ENCODE results near the gene ST8SIA4. TPM values are rescaled to one million over a fixed set of nuclear protein-coding genes. Genes with fewer than 3 reads are reported as not detected.
A peak's percentile ranks its signal among the peaks of the same experiment; 100 is the strongest.

ST8SIA4 gene
- polyA plus RNA-seq, 6 donors from 2014 or later = 15.3 to 29.7 (median 22.0) TPM

GRCh38 chr5:100858987-100859545 lies 44.0 kb downstream of the ST8SIA4 start:
- H3K9me3 Mint-ChIP-seq = no peaks in the 10 kb centered on the region
- H3K4me1 Mint-ChIP-seq = peaks cover 30 to 42% (median 41%) of the 10 kb centered on the region in 3 donors
- no peaks in the 10 kb centered on the region for H3K27me3 Mint-ChIP-seq
- DNase-seq (no peak), ATAC-seq (ENCODE audit: low read depth in 2 of 2) (no peak)
- no peak overlapping the region for H3K4me3 Mint-ChIP-seq
- peaks cover 14 to 16% of the 10 kb centered on the region in 2 donors for H3K36me3 Mint-ChIP-seq
- peak overlapping the region in 2 of 6 donors; percentile 3 to 7 for H3K27ac Mint-ChIP-seq

GRCh38 chr5:100856462-100856861 lies 46.6 kb downstream of the ST8SIA4 start:
- DNase-seq = no peak
- Mint-ChIP-seq H3K4me1 (peaks cover 32 to 57% (median 47%) of the 10 kb centered on the region in 3 donors), H3K4me3 (peak overlapping the region in 3 of 8 donors; percentile 36 to 63 (median 61)), H3K36me3 (peaks cover 8 to 9% of the 10 kb centered on the region in 2 donors), H3K27ac (peak overlapping the region in 4 of 6 donors; percentile 36 to 83 (median 73)), H3K9me3 (no peaks in the 10 kb centered on the region), H3K27me3 (no peaks in the 10 kb centered on the region)
- no peak for ATAC-seq (ENCODE audit: low read depth in 2 of 2)

- H3K36me3 Mint-ChIP-seq = peaks cover 8 to 9% of the 10 kb centered on the region in 2 donors
- no peak for DNase-seq
- H3K27ac Mint-ChIP-seq = peak overlapping the region in 4 of 6 donors; percentile 36 to 83 (median 72)
- peaks cover 27 to 57% (median 42%) of the 10 kb centered on the region in 3 donors for H3K4me1 Mint-ChIP-seq
- H3K4me3 Mint-ChIP-seq = peak overlapping the region in 3 of 8 donors; percentile 36 to 63 (median 61)
- ATAC-seq (ENCODE audit: low read depth in 2 of 2) = no peak
- H3K27me3 Mint-ChIP-seq = no peaks in the 10 kb centered on the region
- H3K9me3 Mint-ChIP-seq = no peaks in the 10 kb centered on the region
Observed at GRCh38 chr5:100855937-100856430, 47.1 kb downstream of the ST8SIA4 start.

GRCh38 chr5:100855295-100855694 lies 47.8 kb downstream of the ST8SIA4 start:
- ATAC-seq (ENCODE audit: low read depth in 2 of 2) (no peak), DNase-seq (no peak)
- no peaks in the 10 kb centered on the region for H3K9me3 Mint-ChIP-seq
- H3K36me3 Mint-ChIP-seq = peaks cover 8 to 9% of the 10 kb centered on the region in 2 donors
- peaks cover 27 to 57% (median 40%) of the 10 kb centered on the region in 3 donors for H3K4me1 Mint-ChIP-seq
- no peaks in the 10 kb centered on the region for H3K27me3 Mint-ChIP-seq
- peak overlapping the region in 4 of 6 donors; percentile 35 to 83 (median 56) for H3K27ac Mint-ChIP-seq
- H3K4me3 Mint-ChIP-seq = peak overlapping the region in 3 of 8 donors; percentile 13 to 55 (median 28)

GRCh38 chr5:100854591-100854990 lies 48.5 kb downstream of the ST8SIA4 start:
- no peak for ATAC-seq (ENCODE audit: low read depth in 2 of 2)
- DNase-seq = no peak
- H3K4me1 Mint-ChIP-seq = peaks cover 27 to 58% (median 36%) of the 10 kb centered on the region in 3 donors
- peak overlapping the region in 5 of 6 donors; percentile 8 to 93 (median 76) for H3K27ac Mint-ChIP-seq
- no peaks in the 10 kb centered on the region for H3K27me3 Mint-ChIP-seq
- H3K4me3 Mint-ChIP-seq = peak overlapping the region in 4 of 8 donors; percentile 13 to 55 (median 48)
- H3K9me3 Mint-ChIP-seq = no peaks in the 10 kb centered on the region
- peaks cover 8 to 9% of the 10 kb centered on the region in 2 donors for H3K36me3 Mint-ChIP-seq

- H3K9me3 Mint-ChIP-seq = no peaks in the 10 kb centered on the region
- ATAC-seq (ENCODE audit: low read depth in 2 of 2) (no peak), DNase-seq (no peak)
- no peaks in the 10 kb centered on the region for H3K27me3 Mint-ChIP-seq
- peak overlapping the region in 5 of 6 donors; percentile 24 to 93 (median 83) for H3K27ac Mint-ChIP-seq
- peaks cover 8 to 9% of the 10 kb centered on the region in 2 donors for H3K36me3 Mint-ChIP-seq
- peak overlapping the region in 4 of 8 donors; percentile 55 to 85 (median 67) for H3K4me3 Mint-ChIP-seq
- H3K4me1 Mint-ChIP-seq = peaks cover 27 to 59% (median 36%) of the 10 kb centered on the region in 3 donors
Observed at GRCh38 chr5:100853582-100853981, 49.5 kb downstream of the ST8SIA4 start.

- Mint-ChIP-seq H3K27ac (peak overlapping the region; percentile 7 to 93 (median 79)), H3K36me3 (peaks cover 8 to 9% of the 10 kb centered on the region in 2 donors), H3K27me3 (no peaks in the 10 kb centered on the region), H3K4me1 (peaks cover 27 to 56% (median 36%) of the 10 kb centered on the region in 3 donors), H3K9me3 (no peaks in the 10 kb centered on the region), H3K4me3 (peak overlapping the region; percentile 8 to 85 (median 63))
- DNase-seq (peak; percentile 67), ATAC-seq (ENCODE audit: low read depth in 2 of 2) (peak; percentile 97 to 98)
Observed at GRCh38 chr5:100852988-100853449, 50.1 kb downstream of the ST8SIA4 start.

GRCh38 chr5:100852051-100852450 lies 51.0 kb downstream of the ST8SIA4 start:
- no peak overlapping the region for H3K4me3 Mint-ChIP-seq
- peaks cover 27 to 58% (median 36%) of the 10 kb centered on the region in 3 donors for H3K4me1 Mint-ChIP-seq
- no peaks in the 10 kb centered on the region for H3K9me3 Mint-ChIP-seq
- peak overlapping the region in 1 of 6 donors; percentile 83 for H3K27ac Mint-ChIP-seq
- DNase-seq = no peak
- no peak for ATAC-seq (ENCODE audit: low read depth in 2 of 2)
- H3K27me3 Mint-ChIP-seq = no peaks in the 10 kb centered on the region
- H3K36me3 Mint-ChIP-seq = peaks cover 8 to 9% of the 10 kb centered on the region in 2 donors

GRCh38 chr5:100846772-100847171 lies 56.3 kb downstream of the ST8SIA4 start:
- H3K4me3 Mint-ChIP-seq = no peak overlapping the region
- peak overlapping the region in 1 of 6 donors; percentile 11 for H3K27ac Mint-ChIP-seq
- no peaks in the 10 kb centered on the region for H3K9me3 Mint-ChIP-seq
- no peak for DNase-seq
- peaks cover 14 to 30% (median 26%) of the 10 kb centered on the region in 3 donors for H3K4me1 Mint-ChIP-seq
- H3K27me3 Mint-ChIP-seq = no peaks in the 10 kb centered on the region
- H3K36me3 Mint-ChIP-seq = no peaks in the 10 kb centered on the region
- no peak for ATAC-seq (ENCODE audit: low read depth in 2 of 2)

GRCh38 chr5:100842080-100842479 lies 61.0 kb downstream of the ST8SIA4 start:
- peak overlapping the region in 1 of 6 donors; percentile 87 for H3K27ac Mint-ChIP-seq
- H3K4me3 Mint-ChIP-seq = peak overlapping the region in 1 of 8 donors; percentile 66
- ATAC-seq (ENCODE audit: low read depth in 2 of 2) = no peak
- H3K36me3 Mint-ChIP-seq = peaks cover 0 to 5% of the 10 kb centered on the region in 2 donors
- DNase-seq = no peak
- H3K9me3 Mint-ChIP-seq = no peaks in the 10 kb centered on the region
- no peaks in the 10 kb centered on the region for H3K27me3 Mint-ChIP-seq
- H3K4me1 Mint-ChIP-seq = peaks cover 28 to 51% (median 49%) of the 10 kb centered on the region in 3 donors

GRCh38 chr5:100841358-100842076 lies 61.6 kb downstream of the ST8SIA4 start:
- Mint-ChIP-seq H3K27me3 (no peaks in the 10 kb centered on the region), H3K27ac (peak overlapping the region in 5 of 6 donors; percentile 20 to 87 (median 27)), H3K4me1 (peaks cover 32 to 52% (median 49%) of the 10 kb centered on the region in 3 donors), H3K36me3 (peaks cover 0 to 5% of the 10 kb centered on the region in 2 donors), H3K4me3 (peak overlapping the region in 3 of 8 donors; percentile 38 to 66 (median 60)), H3K9me3 (no peaks in the 10 kb centered on the region)
- DNase-seq (no peak), ATAC-seq (ENCODE audit: low read depth in 2 of 2) (peak in 1 of 2 donors; percentile 27)

GRCh38 chr5:100840789-100841188 lies 62.3 kb downstream of the ST8SIA4 start:
- H3K27ac Mint-ChIP-seq = peak overlapping the region in 5 of 6 donors; percentile 0 to 87 (median 23)
- no peaks in the 10 kb centered on the region for H3K27me3 Mint-ChIP-seq
- H3K4me1 Mint-ChIP-seq = peaks cover 28 to 48% (median 44%) of the 10 kb centered on the region in 3 donors
- H3K36me3 Mint-ChIP-seq = peaks cover 0 to 5% of the 10 kb centered on the region in 2 donors
- no peak for DNase-seq
- H3K9me3 Mint-ChIP-seq = no peaks in the 10 kb centered on the region
- ATAC-seq (ENCODE audit: low read depth in 2 of 2) = peak in 1 of 2 donors; percentile 51
- peak overlapping the region in 2 of 8 donors; percentile 60 to 66 for H3K4me3 Mint-ChIP-seq

GRCh38 chr5:100840370-100840769 lies 62.7 kb downstream of the ST8SIA4 start:
- DNase-seq (no peak), ATAC-seq (ENCODE audit: low read depth in 2 of 2) (peak; percentile 44 to 82)
- Mint-ChIP-seq H3K27me3 (no peaks in the 10 kb centered on the region), H3K9me3 (no peaks in the 10 kb centered on the region), H3K4me1 (peaks cover 28 to 50% (median 44%) of the 10 kb centered on the region in 3 donors), H3K27ac (peak overlapping the region in 2 of 6 donors; percentile 9 to 87), H3K36me3 (peaks cover 0 to 5% of the 10 kb centered on the region in 2 donors), H3K4me3 (peak overlapping the region in 1 of 8 donors; percentile 15)
